DMS153 treated with DMSO at 0.1 percent for 48 hours (cell line): ENCODE data around the gene CCDC69.

Experiments
- DNase-seq: peaks from one replicate; lab custom pipeline; 2025; ENCODE audit not compliant: unreplicated experiment; lab: John Stamatoyannopoulos, UW

The CCDC69 gene

DNA sequence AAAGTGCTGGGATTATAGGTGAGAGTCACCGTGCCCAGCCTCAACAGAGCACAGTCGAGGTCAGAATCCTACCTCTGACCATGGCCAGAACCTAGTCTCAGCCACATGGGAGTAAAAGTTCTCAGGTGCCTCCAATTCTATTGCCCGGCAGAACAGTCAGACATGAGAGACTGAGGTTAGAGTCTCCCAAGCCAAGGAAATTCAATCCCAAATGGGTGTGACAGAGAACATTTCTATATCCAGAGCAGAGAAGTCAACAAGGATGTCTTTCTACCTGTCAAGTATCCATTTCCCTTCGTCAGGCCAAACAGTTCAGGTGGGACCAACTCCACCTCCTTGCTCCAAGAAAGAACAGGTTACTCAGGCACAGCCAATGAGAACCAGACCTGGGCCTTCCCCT is 76.9 kb downstream of the CCDC69 start:
- no peak for DNase-seq

- DNase-seq, result no peak
These were observed 77.8 kb downstream of the CCDC69 start for GRCh38 chr5:151146061-151146460.

DNA sequence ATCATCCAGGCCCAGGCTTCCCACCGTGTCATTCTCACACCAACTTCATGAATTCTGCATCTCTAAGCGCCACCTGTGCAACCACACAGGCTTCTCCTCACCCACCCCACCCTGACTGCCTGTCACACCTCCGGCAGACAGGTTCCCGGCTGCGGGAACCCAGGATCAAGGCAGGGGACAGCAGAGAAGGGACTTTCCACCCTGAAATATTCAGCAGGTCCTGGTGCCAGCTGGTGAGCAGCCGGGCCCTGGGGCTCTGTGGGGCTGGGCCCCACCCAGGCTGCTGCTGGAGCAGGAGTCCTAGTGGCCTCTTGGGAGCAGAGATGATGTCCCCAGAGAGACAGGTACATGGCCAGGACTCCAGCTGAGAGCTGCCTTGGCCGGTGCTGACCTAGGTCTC is 79.0 kb downstream of the CCDC69 start:
- no peak for DNase-seq

- no peak for DNase-seq
These were observed 79.6 kb downstream of the CCDC69 start for GRCh38 chr5:151144275-151144674.

DNA sequence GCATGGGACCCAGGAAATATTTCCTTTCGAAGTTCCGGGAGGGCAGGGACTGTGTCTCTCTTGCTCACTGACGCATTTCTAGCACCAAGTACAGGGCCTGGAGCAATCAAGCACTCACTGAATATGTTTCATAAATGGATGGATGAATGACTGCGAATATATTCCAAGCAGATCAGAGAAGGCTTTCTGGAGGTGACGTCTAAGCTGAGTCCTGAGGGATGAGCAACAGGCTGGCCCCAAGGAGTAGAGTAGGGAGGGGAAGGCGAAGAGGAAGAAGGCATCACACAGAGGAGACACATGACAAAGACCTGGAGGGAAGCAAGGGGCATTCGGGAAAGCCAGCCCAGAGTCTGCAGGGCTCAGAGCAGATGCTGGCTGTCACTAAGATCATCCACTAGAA is 80.2 kb downstream of the CCDC69 start:
- no peak for DNase-seq

- DNase-seq, result no peak
These were observed 81.0 kb downstream of the CCDC69 start for GRCh38 chr5:151142933-151143332.

DNA sequence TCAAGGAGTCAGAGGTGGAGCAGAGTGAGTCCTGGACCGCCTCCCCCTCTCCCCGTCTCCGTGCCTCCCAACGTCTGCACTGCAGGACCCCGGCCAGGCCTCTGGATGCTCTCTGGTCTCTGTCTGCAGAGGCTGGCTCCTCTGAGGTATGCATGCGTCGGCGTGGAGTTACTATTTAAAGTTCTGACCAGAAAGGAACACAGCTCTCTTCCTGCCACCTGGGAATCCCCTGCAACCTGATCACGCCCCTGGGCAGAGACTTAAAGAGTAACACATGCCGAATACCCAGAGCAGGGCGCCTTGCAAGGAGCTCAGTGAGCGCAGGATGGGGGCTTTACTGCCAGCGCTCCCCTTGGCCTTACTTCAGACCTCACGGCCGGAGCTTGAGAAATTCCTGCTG is 82.4 kb downstream of the CCDC69 start:
- no peak for DNase-seq

GRCh38 chr5:151140686-151141459 is 83.0 kb downstream of the CCDC69 start:
- DNase-seq, result no peak

DNA sequence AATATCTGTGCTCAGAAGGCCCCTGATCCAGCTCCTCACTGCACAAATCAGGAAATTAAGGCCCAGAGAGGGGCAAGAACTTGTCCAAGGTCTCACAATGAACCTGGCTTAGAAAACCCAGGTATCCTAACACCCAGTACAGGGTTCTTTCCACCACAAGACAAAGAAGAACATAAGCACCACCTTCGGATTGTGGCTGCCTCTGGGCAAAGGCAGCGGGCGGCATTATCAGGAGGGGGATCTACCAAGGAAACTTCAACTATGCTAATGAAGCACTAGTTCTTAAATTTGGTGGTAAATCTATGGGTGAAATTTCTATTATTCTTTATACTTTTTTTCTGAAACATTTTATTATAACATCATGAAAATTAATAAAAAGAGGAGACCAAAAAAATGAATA is 84.2 kb downstream of the CCDC69 start:
- DNase-seq, result no peak

DNA sequence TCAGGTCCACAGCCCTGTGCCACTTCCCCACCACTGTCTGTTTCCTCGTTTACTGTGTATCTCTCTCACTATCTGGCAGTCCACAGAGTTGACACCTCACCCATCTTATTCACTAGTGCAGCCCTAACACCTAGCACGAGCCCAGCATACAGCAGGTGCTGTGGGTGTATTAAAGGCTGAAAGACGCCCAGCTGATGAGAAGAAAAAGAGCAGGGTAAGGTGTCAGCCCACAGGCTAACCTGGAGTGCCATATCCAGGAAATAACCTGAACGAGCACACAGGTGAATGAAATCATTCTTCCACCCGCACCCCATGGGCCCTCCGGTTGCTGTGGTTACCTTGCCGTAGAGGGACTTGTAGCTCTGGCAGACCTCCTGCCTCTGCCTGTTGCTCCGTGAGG is 84.9 kb downstream of the CCDC69 start:
- no peak for DNase-seq

- DNase-seq, result no peak
These were observed 85.8 kb downstream of the CCDC69 start for GRCh38 chr5:151138114-151138513.

DNA sequence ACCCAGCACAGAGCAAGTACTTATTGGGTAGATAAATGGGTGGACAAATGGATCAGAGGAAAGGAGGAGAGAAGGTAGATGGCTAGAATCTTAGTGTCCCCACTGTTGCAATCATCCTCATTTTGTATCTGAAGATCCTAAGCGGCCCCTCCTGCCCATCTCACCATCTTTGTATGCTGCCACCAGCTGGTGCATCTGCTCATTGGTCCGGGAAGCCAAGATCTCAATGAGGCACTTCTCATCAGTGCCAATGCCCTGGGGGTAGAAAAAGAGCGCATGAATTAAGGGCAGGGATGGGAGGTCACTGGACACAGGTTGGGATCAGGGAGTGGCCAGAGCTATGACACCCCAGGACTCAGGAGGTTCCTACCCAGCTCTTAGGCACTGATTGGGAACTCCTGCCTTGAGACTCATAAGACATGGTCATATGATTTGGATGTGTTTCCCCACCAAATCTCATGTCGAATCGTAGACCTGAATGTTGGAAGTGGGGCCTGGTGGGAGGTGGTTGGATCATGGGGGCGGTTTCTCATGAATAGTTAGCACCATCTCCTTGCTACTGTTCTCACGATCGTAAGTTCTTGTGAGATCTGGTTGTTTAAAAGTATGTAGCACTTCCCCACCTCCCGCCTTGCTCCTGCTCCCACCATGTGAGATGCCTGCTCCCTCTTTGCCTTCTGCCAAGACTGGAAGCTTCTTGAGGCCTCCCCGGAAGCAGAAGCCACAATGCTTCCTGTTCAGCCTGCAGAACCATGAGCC is 86.6 kb downstream of the CCDC69 start:
- no peak for DNase-seq

DNA sequence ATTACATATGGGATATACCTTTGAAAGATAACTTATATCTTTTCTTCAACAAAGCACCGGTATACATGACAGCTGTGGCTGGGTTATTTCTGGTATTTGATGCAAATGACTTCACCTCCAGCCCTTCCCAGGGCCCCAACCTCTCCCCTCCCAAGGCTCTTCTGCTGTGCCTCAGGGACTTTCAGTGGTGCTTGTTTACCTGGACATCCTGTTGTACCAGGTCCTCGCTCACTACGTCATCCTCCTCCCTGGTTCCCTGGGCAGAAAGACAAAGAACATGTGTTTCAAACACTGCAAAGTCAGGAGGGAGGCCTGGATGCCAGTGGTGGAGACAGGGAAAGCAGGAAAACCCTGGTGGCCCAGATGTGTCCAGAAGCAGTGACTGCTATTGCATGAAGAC is 89.7 kb downstream of the CCDC69 start:
- DNase-seq, result no peak

- DNase-seq, result no peak
These were observed 90.9 kb downstream of the CCDC69 start for GRCh38 chr5:151132963-151133362.
